ENCODE results near the gene ASPSCR1. TPM values are rescaled to one million over a fixed set of nuclear protein-coding genes. Genes with fewer than 3 reads are reported as not detected.

The ASPSCR1 gene
- total and polyA plus RNA-seq, 10 of the 15 experiments (the other 5 are each of a cell fraction or from before 2014, with no cell fraction given), result 1.5 to 48.4 (median 25.4) TPM

GRCh38 chr17:81955058-81955681 is 22.3 kb upstream of the ASPSCR1 start:
- Histone ChIP-seq H3K9ac (ENCODE audit: control insufficient read depth, insufficient read depth, low read length) (no peak overlapping the region), H3K27me3 (replicated peaks in 1 of 2; ENCODE audit: control insufficient read depth in 2 of 2, insufficient read depth in 2 of 2, low read length in 1 of 2) (peaks cover 3 to 10% of the 10 kb centered on the region in 2 experiments), H2AFZ (ENCODE audit: control insufficient read depth, low read depth, low read length) (no peak overlapping the region), H3K4me1 (ENCODE audit: control insufficient read depth, insufficient read depth, low read length) (no peaks in the 10 kb centered on the region), H3K27ac (ENCODE audit: control insufficient read depth, insufficient read depth) (no peak overlapping the region), H3K4me3 (no peak overlapping the region), H3K4me2 (ENCODE audit: control insufficient read depth, insufficient read depth) (no peak overlapping the region), H3K79me2 (ENCODE audit: control insufficient read depth, insufficient read depth, low read length) (no peaks in the 10 kb centered on the region), H3K9me3 (replicated peaks; ENCODE audit: control insufficient read depth, insufficient read depth, low read length) (no peaks in the 10 kb centered on the region), H3K36me3 (ENCODE audit: control insufficient read depth in 2 of 2, insufficient read depth in 2 of 2, low read length in 1 of 2) (no peaks in the 10 kb centered on the region), H4K20me1 (ENCODE audit: control insufficient read depth, insufficient read depth) (no peaks in the 10 kb centered on the region)
- DNase-seq (ENCODE audit: low read depth, low spot score), result no peak
- in situ Hi-C loops (cut with MboI) (no loop called here), intact Hi-C loops (cut with micrococcal nuclease; ENCODE audit: unreplicated experiment) (no loop called here)
- RAD21 ChIA-PET (ENCODE audit: unreplicated experiment), result interaction anchor here (0.9 to 1.7 kb wide), 2 partner anchors 65 to 86 kb away, joined by 3 to 4 read pairs; no protein-coding TSS in a partner anchor
- CTCF ChIA-PET, result interaction anchor here (1.0 to 1.4 kb wide), 4 partner anchors 10 to 83 kb away, joined by 3 to 4 read pairs (median 4); no protein-coding TSS in a partner anchor
- SMC1A ChIA-PET (ENCODE audit: uncharacterized antibody, unreplicated experiment), result interaction anchor here (1.1 kb wide), 1 partner anchor 66 kb away, joined by 3 read pairs; no protein-coding TSS in a partner anchor
- TF ChIP-seq DPF2 (IDR thresholded peaks at IDR 0.05) (no peak), RUNX3 (IDR thresholded peaks at IDR 0.05; ENCODE audit: low read length) (no peak)
- ATAC-seq, result no peak
- no peak for FAIRE-seq
- POLR2A ChIA-PET, result interaction anchor here (0.6 to 1.0 kb wide), 3 partner anchors 12 to 231 kb away, joined by 4 to 5 read pairs (median 4); partner anchors contain the start of genes CENPX and LRRC45
- no TSS peak for BruUV-seq (replicated peaks)
- WGBS (ENCODE audit: insufficient coverage, insufficient replicate concordance, low lambda C conversion rate, missing lambda C conversion rate), result 69% methylated on average over 26 of the region's 26 CpGs

- CTCF ChIA-PET, result interaction anchor here (1.1 to 1.4 kb wide), 2 partner anchors 11 to 64 kb away, joined by 3 to 4 read pairs; no protein-coding TSS in a partner anchor
- POLR2A ChIA-PET, result interaction anchor here (0.6 to 1.0 kb wide), 2 partner anchors 67 to 232 kb away, joined by 4 read pairs; partner anchors contain the start of genes CENPX and LRRC45
- SMC1A ChIA-PET (ENCODE audit: uncharacterized antibody, unreplicated experiment), result no interaction called here
- no peaks in the 10 kb centered on the region for H4K20me1 ChIP-seq (ENCODE audit: control insufficient read depth, insufficient read depth)
- H2AFZ ChIP-seq (ENCODE audit: control insufficient read depth, low read depth, low read length), result no peak overlapping the region
- H3K9ac ChIP-seq (ENCODE audit: control insufficient read depth, insufficient read depth, low read length), result no peak overlapping the region
- H3K27me3 ChIP-seq (replicated peaks in 1 of 2; ENCODE audit: control insufficient read depth in 2 of 2, insufficient read depth in 2 of 2, low read length in 1 of 2), result peaks cover 5 to 15% of the 10 kb centered on the region in 2 experiments
- H3K79me2 ChIP-seq (ENCODE audit: control insufficient read depth, insufficient read depth, low read length), result no peaks in the 10 kb centered on the region
- ATAC-seq, result no peak
- intact Hi-C loops (cut with micrococcal nuclease; ENCODE audit: unreplicated experiment), result no loop called here
- FAIRE-seq, result no peak
- H3K4me2 ChIP-seq (ENCODE audit: control insufficient read depth, insufficient read depth), result no peak overlapping the region
- no peaks in the 10 kb centered on the region for H3K4me1 ChIP-seq (ENCODE audit: control insufficient read depth, insufficient read depth, low read length)
- TF ChIP-seq SMAD1 (IDR thresholded peaks at IDR 0.05; ENCODE audit: low read depth, partially characterized antibody) (no peak), NRF1 (conservative IDR thresholded peaks at IDR 0.05; ENCODE audit: low read depth, low read length) (no peak)
- in situ Hi-C loops (cut with MboI), result no loop called here
- no peaks in the 10 kb centered on the region for H3K9me3 ChIP-seq (replicated peaks; ENCODE audit: control insufficient read depth, insufficient read depth, low read length)
- no peak overlapping the region for H3K27ac ChIP-seq (ENCODE audit: control insufficient read depth, insufficient read depth)
- RAD21 ChIA-PET (ENCODE audit: unreplicated experiment), result interaction anchor here (0.9 to 1.7 kb wide), 2 partner anchors 64 to 87 kb away, joined by 3 to 4 read pairs; no protein-coding TSS in a partner anchor
- 58% methylated on average over 13 of the region's 13 CpGs for WGBS (ENCODE audit: insufficient coverage, insufficient replicate concordance, low lambda C conversion rate, missing lambda C conversion rate)
- no peak for DNase-seq (ENCODE audit: low read depth, low spot score)
- no peak overlapping the region for H3K4me3 ChIP-seq
- no peaks in the 10 kb centered on the region for H3K36me3 ChIP-seq (ENCODE audit: control insufficient read depth in 2 of 2, insufficient read depth in 2 of 2, low read length in 1 of 2)
- BruUV-seq (replicated peaks), result no TSS peak
Measured at GRCh38 chr17:81955756-81956544, 21.5 kb upstream of the ASPSCR1 start.
